ENCODE measurements around the gene CD44. TPM values are rescaled to one million over a fixed set of nuclear protein-coding genes. Genes with fewer than 3 reads are reported as not detected.
A peak's percentile ranks its signal among the peaks of the same experiment; 100 is the strongest.

CD44 gene
- polyA plus RNA-seq, 2 of the 4 experiments (the other 2 are of a cell fraction), result 309 to 585 TPM

DNA sequence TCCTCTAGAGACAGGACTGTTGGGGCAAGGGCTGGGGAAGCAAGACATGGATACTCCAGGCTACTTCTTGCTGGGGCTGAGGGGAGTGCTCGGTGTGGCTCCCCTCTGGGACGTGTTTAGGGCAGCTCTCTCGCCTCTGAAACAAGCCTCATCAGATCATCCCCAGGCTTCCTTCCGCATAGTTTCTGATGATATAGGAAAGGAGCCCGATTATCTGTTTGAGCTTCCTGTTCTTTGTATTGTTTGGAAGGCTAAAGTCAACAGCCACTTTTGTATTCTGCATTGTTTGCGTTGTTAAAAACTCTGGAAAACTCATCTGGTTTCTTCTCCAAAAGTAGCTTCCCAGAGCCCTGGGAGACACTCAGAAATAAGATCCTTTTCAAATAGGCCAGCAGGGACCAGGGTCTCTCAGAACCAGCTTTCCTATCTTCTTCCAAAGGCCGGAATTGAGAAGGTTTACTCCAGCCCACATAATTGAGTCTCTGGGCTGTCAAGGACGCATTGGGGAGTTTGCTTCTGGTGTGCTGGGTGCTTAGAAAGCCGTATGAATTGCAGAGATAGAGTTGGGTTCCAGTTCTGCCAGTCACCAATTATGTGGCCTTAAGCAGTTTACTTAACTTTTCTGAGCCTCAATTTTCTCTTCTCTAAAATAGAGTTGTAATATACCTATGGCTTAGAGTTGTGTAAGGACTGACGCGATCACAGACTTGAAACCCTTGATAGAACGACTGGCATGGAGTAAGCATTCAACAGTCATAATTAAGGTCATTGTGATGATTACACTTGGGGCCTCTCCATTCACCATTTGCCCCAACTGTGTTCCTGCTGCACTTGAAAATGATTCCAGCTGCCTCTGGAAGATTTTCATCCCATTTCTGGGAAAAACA lies 19.1 kb downstream of the CD44 start:
- no peaks in the 10 kb centered on the region for H3K9me3 ChIP-seq
- H3K4me3 ChIP-seq, result no peak overlapping the region
- ATAC-seq, result no peak
- FAIRE-seq, result no peak
- peaks cover 60% of the 10 kb centered on the region for H3K4me1 ChIP-seq
- WGBS (ENCODE audit: missing lambda C conversion rate), result 86% methylated on average over 12 of the region's 12 CpGs
- peak overlapping the region; percentile 14 to 71; a peak in 5 of 6 replicates for H3K27ac ChIP-seq
- H3K4me2 ChIP-seq, result peak overlapping the region; percentile 13; the same call in 1 of the 3 replicates
- ChIA-PET CTCF (interaction anchor here (0.7 to 2.5 kb wide), 5 partner anchors 9 to 235 kb away, joined by 3 to 8 read pairs (median 4); no protein-coding TSS in a partner anchor), POLR2A (no interaction called here)
- no peak for TF ChIP-seq JUNB (IDR thresholded peaks at IDR 0.05)
- TF ChIP-seq NPAS2 (CRISPR knock-in tag; IDR thresholded peaks at IDR 0.05; ENCODE audit: borderline replicate concordance), result no peak
- TF ChIP-seq RAD21 (conservative IDR thresholded peaks at IDR 0.05 in 1 of 2, IDR thresholded peaks at IDR 0.05 in 1 of 2), result no peak
- TF ChIP-seq ZNF302 (CRISPR knock-in tag; IDR thresholded peaks at IDR 0.05), result no peak
- no peak for TF ChIP-seq HEYL (CRISPR knock-in tag; IDR thresholded peaks at IDR 0.05)
- no peak for TF ChIP-seq CTCF (IDR thresholded peaks at IDR 0.05)
- TF ChIP-seq CBX2 (IDR thresholded peaks at IDR 0.05; ENCODE audit: borderline replicate concordance, low read depth), result no peak
- TF ChIP-seq PHF8 (IDR thresholded peaks at IDR 0.05; ENCODE audit: borderline replicate concordance, low read depth), result no peak
- no peak for DNase-seq (ENCODE audit: low read depth in 1 of 2, low spot score in 1 of 2)

GRCh38 chr11:35158701-35159510 lies 19.9 kb downstream of the CD44 start:
- FAIRE-seq (no peak), DNase-seq (ENCODE audit: low read depth in 1 of 2, low spot score in 1 of 2) (no peak), ATAC-seq (no peak)
- peak overlapping the region; percentile 13; the same call in 2 of the 3 replicates for H3K4me2 ChIP-seq
- peak overlapping the region; percentile 14 to 71; a peak in 5 of 6 replicates for H3K27ac ChIP-seq
- peaks cover 68% of the 10 kb centered on the region for H3K4me1 ChIP-seq
- H3K4me3 ChIP-seq, result no peak overlapping the region
- 76% methylated on average over 6 of the region's 6 CpGs for WGBS (ENCODE audit: missing lambda C conversion rate)
- H3K9me3 ChIP-seq, result no peaks in the 10 kb centered on the region
- CTCF ChIA-PET, result interaction anchor here (0.6 to 2.5 kb wide), 8 partner anchors 10 to 233 kb away, joined by 3 to 8 read pairs (median 4); no protein-coding TSS in a partner anchor
- no peak for TF ChIP-seq BHLHE40 (IDR thresholded peaks at IDR 0.05; ENCODE audit: low read depth, low read length)
- TF ChIP-seq PHF8 (IDR thresholded peaks at IDR 0.05; ENCODE audit: borderline replicate concordance, low read depth), result no peak
- no peak for TF ChIP-seq EHF (CRISPR knock-in tag; IDR thresholded peaks at IDR 0.05)
- TF ChIP-seq, protein P1, sequence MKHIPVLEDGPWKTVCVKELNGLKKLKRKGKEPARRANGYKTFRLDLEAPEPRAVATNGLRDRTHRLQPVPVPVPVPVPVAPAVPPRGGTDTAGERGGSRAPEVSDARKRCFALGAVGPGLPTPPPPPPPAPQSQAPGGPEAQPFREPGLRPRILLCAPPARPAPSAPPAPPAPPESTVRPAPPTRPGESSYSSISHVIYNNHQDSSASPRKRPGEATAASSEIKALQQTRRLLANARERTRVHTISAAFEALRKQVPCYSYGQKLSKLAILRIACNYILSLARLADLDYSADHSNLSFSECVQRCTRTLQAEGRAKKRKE (CRISPR knock-in tag; IDR thresholded peaks at IDR 0.05; ENCODE audit: low read depth), result no peak
- TF ChIP-seq TP53 (CRISPR knock-in tag; IDR thresholded peaks at IDR 0.05), result no peak
- no peak for TF ChIP-seq ZFP36 (IDR thresholded peaks at IDR 0.05; ENCODE audit: borderline replicate concordance, partially characterized antibody)
- TF ChIP-seq ZNF302 (CRISPR knock-in tag; IDR thresholded peaks at IDR 0.05), result no peak
- TF ChIP-seq RFX5 (IDR thresholded peaks at IDR 0.05), result no peak
- no peak for TF ChIP-seq FOXS1 (CRISPR knock-in tag; IDR thresholded peaks at IDR 0.05)
- TF ChIP-seq, protein P2, sequence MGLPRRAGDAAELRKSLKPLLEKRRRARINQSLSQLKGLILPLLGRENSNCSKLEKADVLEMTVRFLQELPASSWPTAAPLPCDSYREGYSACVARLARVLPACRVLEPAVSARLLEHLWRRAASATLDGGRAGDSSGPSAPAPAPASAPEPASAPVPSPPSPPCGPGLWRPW (IDR thresholded peaks at IDR 0.05), result no peak
- TF ChIP-seq MAFK (IDR thresholded peaks at IDR 0.05; ENCODE audit: partially characterized antibody), result no peak
- TF ChIP-seq E2F6 (IDR thresholded peaks at IDR 0.05; ENCODE audit: borderline replicate concordance, low read depth), result no peak
- POLR2A ChIA-PET, result no interaction called here

Measured in A549 (cell line).